B cell (primary cell): ENCODE measurements around the gene AP1M1.

Experiments
- EZH2 ChIP-seq: IDR thresholded peaks from 2 replicates; pipeline ENCODE4 v1.6.1; 2012; ENCODE audit warnings: borderline replicate concordance, low read depth, mild to moderate bottlenecking, moderate library complexity, low read length; ENCODE audit not compliant: insufficient read depth, poor library complexity, severe bottlenecking
- TF ChIP-seq, protein P1 (sequence below): fragments of 200-600 bp; IDR thresholded peaks from one replicate; pipeline ENCODE4 v1.8.0; 2022; ENCODE audit warnings: antibody characterized with exemption, mild to moderate bottlenecking

DNA sequence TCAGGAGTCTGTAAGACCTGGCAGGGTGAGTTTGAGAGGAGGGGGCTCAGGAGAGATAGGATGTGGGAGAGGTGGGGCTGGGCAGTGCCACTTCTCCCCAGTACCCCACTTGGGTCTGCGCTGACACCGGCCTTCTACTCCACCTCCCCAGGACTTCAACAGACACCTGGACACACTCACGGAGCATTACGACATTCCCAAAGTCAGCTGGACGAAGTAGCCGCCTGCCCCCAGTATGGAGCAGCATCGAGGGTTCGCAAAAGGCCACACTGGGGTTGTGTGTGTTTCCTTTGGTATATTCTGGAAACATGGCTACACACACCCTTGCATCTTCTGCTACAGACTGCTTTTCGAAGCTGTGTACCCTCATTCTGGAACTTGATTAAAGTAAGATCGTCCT, 7.0 kb upstream of the AP1M1 start:
- TF ChIP-seq, protein P1, sequence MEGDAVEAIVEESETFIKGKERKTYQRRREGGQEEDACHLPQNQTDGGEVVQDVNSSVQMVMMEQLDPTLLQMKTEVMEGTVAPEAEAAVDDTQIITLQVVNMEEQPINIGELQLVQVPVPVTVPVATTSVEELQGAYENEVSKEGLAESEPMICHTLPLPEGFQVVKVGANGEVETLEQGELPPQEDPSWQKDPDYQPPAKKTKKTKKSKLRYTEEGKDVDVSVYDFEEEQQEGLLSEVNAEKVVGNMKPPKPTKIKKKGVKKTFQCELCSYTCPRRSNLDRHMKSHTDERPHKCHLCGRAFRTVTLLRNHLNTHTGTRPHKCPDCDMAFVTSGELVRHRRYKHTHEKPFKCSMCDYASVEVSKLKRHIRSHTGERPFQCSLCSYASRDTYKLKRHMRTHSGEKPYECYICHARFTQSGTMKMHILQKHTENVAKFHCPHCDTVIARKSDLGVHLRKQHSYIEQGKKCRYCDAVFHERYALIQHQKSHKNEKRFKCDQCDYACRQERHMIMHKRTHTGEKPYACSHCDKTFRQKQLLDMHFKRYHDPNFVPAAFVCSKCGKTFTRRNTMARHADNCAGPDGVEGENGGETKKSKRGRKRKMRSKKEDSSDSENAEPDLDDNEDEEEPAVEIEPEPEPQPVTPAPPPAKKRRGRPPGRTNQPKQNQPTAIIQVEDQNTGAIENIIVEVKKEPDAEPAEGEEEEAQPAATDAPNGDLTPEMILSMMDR = no peak
- no peak for TF ChIP-seq EZH2
